ENCODE data around the gene LARP6. TPM values are rescaled to one million over a fixed set of nuclear protein-coding genes. Genes with fewer than 3 reads are reported as not detected.
"Not testable (repeated sequence)": the region's sequence is repeated elsewhere in the genome, so short reads cannot be mapped to it uniquely, and the experiment has no call there.

The LARP6 gene
- polyA plus RNA-seq, 2 of the 4 experiments (the other 2 are of a cell fraction) = 57.2 to 158 TPM

DNA sequence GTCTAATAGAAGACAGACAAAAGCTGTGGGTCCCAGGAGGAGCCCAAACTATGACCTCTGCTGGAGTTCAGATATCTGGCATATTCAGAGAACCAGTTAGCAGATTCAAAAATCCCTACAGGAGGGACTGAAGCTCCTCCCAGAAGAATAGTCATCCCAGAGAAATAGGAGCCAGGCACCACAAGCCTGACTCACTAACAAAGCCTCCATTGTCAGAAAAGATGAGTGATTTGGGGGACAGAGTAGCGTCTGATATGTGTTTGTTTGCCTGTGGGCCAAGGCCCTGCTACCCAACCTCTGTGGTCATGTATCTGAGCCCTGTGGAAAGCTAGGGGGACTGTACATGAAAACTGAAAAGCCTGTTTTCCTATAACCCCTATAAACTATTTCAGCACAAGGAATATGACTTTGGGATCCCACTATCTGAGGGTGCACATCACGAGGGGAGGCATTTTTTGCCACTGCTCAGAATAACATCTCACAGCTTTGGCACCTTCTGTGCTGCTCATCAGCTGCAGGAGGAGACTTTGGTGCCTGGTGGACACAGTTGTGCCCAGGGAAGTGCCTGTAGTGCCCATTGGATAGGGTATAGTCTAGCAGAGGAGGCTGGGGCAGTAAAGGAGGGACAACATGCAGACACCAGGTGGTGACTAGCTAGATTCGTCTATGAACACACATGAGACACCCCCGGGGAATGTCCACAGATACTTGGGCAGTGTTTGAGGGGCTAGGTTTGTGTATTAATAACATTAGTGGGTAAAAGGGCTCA, 9.7 kb upstream of the LARP6 start:
- H3K4me3 ChIP-seq = no peak overlapping the region

DNA sequence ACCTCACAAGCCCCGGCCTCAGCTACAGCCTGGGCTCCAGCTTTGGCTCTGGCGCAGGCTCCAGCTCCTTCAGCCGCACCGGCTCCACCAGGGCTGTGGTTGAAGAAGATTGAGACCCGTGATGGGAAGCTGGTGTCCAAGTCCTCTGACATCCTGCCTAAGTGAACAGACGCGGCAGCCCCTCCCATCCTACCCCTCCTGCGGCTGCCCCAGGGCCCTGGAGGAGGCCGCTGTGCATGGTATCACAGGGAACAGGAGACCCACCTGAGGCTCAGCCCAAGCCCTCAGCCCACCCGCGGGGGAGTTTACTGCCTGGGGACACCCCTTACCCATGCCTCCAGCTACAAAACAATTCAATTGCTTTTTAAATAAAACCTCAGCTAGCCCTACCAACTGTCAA, 6.0 kb upstream of the LARP6 start:
- ATAC-seq (no peak), DNase-seq (ENCODE audit: low read depth in 1 of 2, low spot score in 1 of 2) (no peak), FAIRE-seq (no peak)
- no peak for TF ChIP-seq MYC (IDR thresholded peaks at IDR 0.05; ENCODE audit: borderline replicate concordance, low read length)
- no peak for TF ChIP-seq FOSL2 (IDR thresholded peaks at IDR 0.05)
- no peak for TF ChIP-seq FOSL2 (CRISPR knock-in tag; IDR thresholded peaks at IDR 0.05)
- no peak for TF ChIP-seq POLR2AphosphoS2 (conservative IDR thresholded peaks at IDR 0.05; ENCODE audit: low read length)
- no peak for TF ChIP-seq POLR2A (IDR thresholded peaks at IDR 0.05; ENCODE audit: low read length)
- no peak for TF ChIP-seq GATA3 (IDR thresholded peaks at IDR 0.05; ENCODE audit: borderline replicate concordance)
- no peak for TF ChIP-seq CEBPB (IDR thresholded peaks at IDR 0.05)
- TF ChIP-seq, protein P1, sequence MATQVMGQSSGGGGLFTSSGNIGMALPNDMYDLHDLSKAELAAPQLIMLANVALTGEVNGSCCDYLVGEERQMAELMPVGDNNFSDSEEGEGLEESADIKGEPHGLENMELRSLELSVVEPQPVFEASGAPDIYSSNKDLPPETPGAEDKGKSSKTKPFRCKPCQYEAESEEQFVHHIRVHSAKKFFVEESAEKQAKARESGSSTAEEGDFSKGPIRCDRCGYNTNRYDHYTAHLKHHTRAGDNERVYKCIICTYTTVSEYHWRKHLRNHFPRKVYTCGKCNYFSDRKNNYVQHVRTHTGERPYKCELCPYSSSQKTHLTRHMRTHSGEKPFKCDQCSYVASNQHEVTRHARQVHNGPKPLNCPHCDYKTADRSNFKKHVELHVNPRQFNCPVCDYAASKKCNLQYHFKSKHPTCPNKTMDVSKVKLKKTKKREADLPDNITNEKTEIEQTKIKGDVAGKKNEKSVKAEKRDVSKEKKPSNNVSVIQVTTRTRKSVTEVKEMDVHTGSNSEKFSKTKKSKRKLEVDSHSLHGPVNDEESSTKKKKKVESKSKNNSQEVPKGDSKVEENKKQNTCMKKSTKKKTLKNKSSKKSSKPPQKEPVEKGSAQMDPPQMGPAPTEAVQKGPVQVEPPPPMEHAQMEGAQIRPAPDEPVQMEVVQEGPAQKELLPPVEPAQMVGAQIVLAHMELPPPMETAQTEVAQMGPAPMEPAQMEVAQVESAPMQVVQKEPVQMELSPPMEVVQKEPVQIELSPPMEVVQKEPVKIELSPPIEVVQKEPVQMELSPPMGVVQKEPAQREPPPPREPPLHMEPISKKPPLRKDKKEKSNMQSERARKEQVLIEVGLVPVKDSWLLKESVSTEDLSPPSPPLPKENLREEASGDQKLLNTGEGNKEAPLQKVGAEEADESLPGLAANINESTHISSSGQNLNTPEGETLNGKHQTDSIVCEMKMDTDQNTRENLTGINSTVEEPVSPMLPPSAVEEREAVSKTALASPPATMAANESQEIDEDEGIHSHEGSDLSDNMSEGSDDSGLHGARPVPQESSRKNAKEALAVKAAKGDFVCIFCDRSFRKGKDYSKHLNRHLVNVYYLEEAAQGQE (IDR thresholded peaks at IDR 0.05) = no peak
- no peak for TF ChIP-seq BHLHE40 (IDR thresholded peaks at IDR 0.05; ENCODE audit: low read depth, low read length)
- TF ChIP-seq NR3C1 (IDR thresholded peaks at IDR 0.05) = no peak
- TF ChIP-seq HEYL (CRISPR knock-in tag; IDR thresholded peaks at IDR 0.05) = no peak
- peaks cover 47% of the 10 kb centered on the region for H3K4me1 ChIP-seq
- ChIA-PET CTCF (interaction anchor here (0.9 to 16.8 kb wide), 6 partner anchors 12 to 123 kb away, joined by 3 to 300 read pairs (median 9); no protein-coding TSS in a partner anchor), POLR2A (no interaction called here)
- 82% methylated on average over 11 of the region's 11 CpGs for WGBS (ENCODE audit: missing lambda C conversion rate)
- H3K9me3 ChIP-seq = no peaks in the 10 kb centered on the region
- H3K27ac ChIP-seq = peak overlapping the region in 1 of 2 experiments; percentile 93; a peak in 2 of 6 replicates
- H3K4me2 ChIP-seq = no peak overlapping the region
- H3K4me3 ChIP-seq = no peak overlapping the region

More for the DNA sequence above, 9.7 kb upstream of the LARP6 start:
- Histone ChIP-seq H3K4me2 (peak overlapping the region; percentile 61), H3K4me1 (peaks cover 22% of the 10 kb centered on the region), H3K27ac (peak overlapping the region; percentile 81 to 84), H3K9me3 (no peaks in the 10 kb centered on the region)
- CTCF ChIA-PET = interaction anchor here (0.6 to 16.8 kb wide), 17 partner anchors 8 to 1387 kb away, joined by 3 to 300 read pairs (median 5); partner anchors contain the start of genes LARP6 and UACA
- 28% methylated on average over 4 of the region's 4 CpGs for WGBS (ENCODE audit: missing lambda C conversion rate)
- FAIRE-seq (peak; percentile 36), DNase-seq (ENCODE audit: low read depth in 1 of 2, low spot score in 1 of 2) (peak; percentile 79 to 83), ATAC-seq (peak; percentile 95)
- POLR2A ChIA-PET = interaction anchor here (0.9 to 2.1 kb wide), 7 partner anchors 10 to 110 kb away, joined by 3 to 33 read pairs (median 4); partner anchors contain the start of genes LARP6 and UACA
- TF ChIP-seq FOSL2 (IDR thresholded peaks at IDR 0.05) (no peak), FOSL2 (CRISPR knock-in tag; IDR thresholded peaks at IDR 0.05) (peak; percentile 70), ZNF302 (CRISPR knock-in tag; IDR thresholded peaks at IDR 0.05) (no peak), JUNB (IDR thresholded peaks at IDR 0.05) (peak; percentile 34; the same call in 1 of the 2 replicates), HOXB5 (CRISPR knock-in tag; IDR thresholded peaks at IDR 0.05) (peak; percentile 64; the same call in 1 of the 2 replicates), HOXB13 (CRISPR knock-in tag; IDR thresholded peaks at IDR 0.05; ENCODE audit: low read depth) (no peak)

DNA sequence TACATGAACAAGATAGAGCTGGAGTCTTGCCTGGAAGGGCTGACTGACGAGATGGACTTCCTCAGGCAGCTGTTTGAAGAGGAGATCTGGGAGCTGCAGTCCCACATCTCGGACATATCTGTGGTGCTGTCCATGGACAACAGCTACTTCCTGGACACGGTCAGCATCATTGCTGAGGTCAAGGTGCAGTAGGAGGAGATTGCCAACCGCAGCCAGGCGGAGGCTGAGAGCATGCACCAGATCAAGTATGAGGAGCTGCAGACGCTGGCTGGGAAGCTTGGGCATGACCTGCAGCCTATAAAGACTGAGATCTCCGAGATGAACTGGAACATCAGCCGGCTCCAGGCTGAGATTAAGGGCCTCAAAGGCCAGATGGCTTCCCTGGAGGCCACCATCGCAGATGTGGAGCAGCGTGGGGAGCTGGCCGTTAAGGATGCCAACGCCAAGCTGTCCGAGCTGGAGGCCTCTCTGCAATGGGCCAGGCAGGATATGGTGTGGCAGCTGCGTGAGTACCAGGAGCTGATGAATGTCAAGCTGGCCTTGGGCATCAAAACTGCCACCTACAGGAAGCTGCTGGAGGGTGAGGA, 5.5 kb upstream of the LARP6 start:
- ATAC-seq = no peak
- no peak for FAIRE-seq
- POLR2A ChIA-PET = no interaction called here
- H3K4me2 ChIP-seq = no peak overlapping the region
- TF ChIP-seq, protein P2, sequence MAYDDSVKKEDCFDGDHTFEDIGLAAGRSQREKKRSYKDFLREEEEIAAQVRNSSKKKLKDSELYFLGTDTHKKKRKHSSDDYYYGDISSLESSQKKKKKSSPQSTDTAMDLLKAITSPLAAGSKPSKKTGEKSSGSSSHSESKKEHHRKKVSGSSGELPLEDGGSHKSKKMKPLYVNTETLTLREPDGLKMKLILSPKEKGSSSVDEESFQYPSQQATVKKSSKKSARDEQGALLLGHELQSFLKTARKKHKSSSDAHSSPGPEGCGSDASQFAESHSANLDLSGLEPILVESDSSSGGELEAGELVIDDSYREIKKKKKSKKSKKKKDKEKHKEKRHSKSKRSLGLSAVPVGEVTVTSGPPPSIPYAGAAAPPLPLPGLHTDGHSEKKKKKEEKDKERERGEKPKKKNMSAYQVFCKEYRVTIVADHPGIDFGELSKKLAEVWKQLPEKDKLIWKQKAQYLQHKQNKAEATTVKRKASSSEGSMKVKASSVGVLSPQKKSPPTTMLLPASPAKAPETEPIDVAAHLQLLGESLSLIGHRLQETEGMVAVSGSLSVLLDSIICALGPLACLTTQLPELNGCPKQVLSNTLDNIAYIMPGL (CRISPR knock-in tag; IDR thresholded peaks at IDR 0.05; ENCODE audit: borderline replicate concordance) = no peak
- TF ChIP-seq NFE2L2 (conservative IDR thresholded peaks at IDR 0.05; ENCODE audit: low read length) = no peak
- no peak for TF ChIP-seq CHD4 (IDR thresholded peaks at IDR 0.05; ENCODE audit: borderline replicate concordance)
- no peak for TF ChIP-seq ZNF302 (CRISPR knock-in tag; IDR thresholded peaks at IDR 0.05)
- TF ChIP-seq ZFP36 (IDR thresholded peaks at IDR 0.05; ENCODE audit: borderline replicate concordance, partially characterized antibody) = no peak
- TF ChIP-seq, protein P3, sequence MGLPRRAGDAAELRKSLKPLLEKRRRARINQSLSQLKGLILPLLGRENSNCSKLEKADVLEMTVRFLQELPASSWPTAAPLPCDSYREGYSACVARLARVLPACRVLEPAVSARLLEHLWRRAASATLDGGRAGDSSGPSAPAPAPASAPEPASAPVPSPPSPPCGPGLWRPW (IDR thresholded peaks at IDR 0.05) = no peak
- no peak for TF ChIP-seq NR3C1 (IDR thresholded peaks at IDR 0.05)
- no peak for TF ChIP-seq SREBF2 (IDR thresholded peaks at IDR 0.05)
- CTCF ChIA-PET = interaction anchor here (0.6 to 16.8 kb wide), 9 partner anchors 13 to 291 kb away, joined by 3 to 300 read pairs (median 5); partner anchors contain the start of gene THSD4
- 93% methylated on average over 14 of the region's 14 CpGs for WGBS (ENCODE audit: missing lambda C conversion rate)
- DNase-seq (ENCODE audit: low read depth in 1 of 2, low spot score in 1 of 2) = no peak
- no peak overlapping the region for H3K4me3 ChIP-seq
- H3K9me3 ChIP-seq = no peaks in the 10 kb centered on the region
- peak overlapping the region in 1 of 2 experiments; percentile 93; a peak in 3 of 6 replicates for H3K27ac ChIP-seq
- H3K4me1 ChIP-seq = peaks cover 53% of the 10 kb centered on the region

DNA sequence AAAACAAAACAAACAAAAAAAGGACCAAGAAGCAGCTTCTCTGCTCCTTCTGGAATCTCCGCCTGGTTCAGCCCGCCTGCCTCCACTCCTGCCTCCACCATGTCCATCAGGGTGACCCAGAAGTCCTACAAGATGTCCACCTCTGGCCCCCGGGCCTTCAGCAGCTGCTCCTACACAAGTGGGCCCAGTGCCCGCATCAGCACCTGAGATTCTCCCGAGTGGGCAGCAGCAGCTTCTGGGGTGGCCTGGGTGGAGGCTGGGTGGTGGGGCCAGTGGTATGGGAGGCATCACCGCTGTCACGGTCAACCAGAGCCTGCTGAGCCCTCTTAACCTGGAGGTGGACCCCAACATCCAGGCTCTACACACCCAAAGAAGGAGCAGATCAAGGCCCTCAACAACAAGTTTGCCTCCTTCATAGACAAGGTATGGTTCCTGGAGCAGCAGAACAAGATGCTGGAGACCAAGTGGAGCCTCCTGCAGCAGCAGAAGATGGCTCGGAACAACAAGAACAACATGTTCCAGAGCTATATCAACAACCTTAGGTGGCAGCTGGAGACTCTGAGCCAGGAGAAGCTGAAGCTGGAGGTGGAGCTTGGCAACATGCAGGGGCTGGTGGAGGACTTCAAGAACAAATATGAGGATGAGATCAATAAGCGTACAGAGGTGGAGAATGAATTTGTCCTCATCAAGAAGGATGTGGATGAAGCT, 4.8 kb upstream of the LARP6 start:
- 92% methylated on average over 9 of the region's 9 CpGs for WGBS (ENCODE audit: missing lambda C conversion rate)
- POLR2A ChIA-PET; ATAC-seq; H3K4me3 ChIP-seq; FAIRE-seq; H3K4me2 ChIP-seq; H3K9me3 ChIP-seq; DNase-seq (ENCODE audit: low read depth in 1 of 2, low spot score in 1 of 2): not testable (repeated sequence)
- Histone ChIP-seq H3K4me1 (peaks cover 48% of the 10 kb centered on the region), H3K27ac (peak overlapping the region; percentile 89 to 93; a peak in 4 of 6 replicates)
- CTCF ChIA-PET = interaction anchor here (0.8 to 16.8 kb wide), 9 partner anchors 13 to 291 kb away, joined by 3 to 300 read pairs (median 10); partner anchors contain the start of gene THSD4
